ENCODE data around the gene DIS3L2. TPM values are rescaled to one million over a fixed set of nuclear protein-coding genes. Genes with fewer than 3 reads are reported as not detected.
"Not testable (repeated sequence)": the region's sequence is repeated elsewhere in the genome, so short reads cannot be mapped to it uniquely, and the experiment has no call there.

DIS3L2 gene
- total RNA-seq, 1 donor from 2014 or later, result 42.1 TPM

DNA sequence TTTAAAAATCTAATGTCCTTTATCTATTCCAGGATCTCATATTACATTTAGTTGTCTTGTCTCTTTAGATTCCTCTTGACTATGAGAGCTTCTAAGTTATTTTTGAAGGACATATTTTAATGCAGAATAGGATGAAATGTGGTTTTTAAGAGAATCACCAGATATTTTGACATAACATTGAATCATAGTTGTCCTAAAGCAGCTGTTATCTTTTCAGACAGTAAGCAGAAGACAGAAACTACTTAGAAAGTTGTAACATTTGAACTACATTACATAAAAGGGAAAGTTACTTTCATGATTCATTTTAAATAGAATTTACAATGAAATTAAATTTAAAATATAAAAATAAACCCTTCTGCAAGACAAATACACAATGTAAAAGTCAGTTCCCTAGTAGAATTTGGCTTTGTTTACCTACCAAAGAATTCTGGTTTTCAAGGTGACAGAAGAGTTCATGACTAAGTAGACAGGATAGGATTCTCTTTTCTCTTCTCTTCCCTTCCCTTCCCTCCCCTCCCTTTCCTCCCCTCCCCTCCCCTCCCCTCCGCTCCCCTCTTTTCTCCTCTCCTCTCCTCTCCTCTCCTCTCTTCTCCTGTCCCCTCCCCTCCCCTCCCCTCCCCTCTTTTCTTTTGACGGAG is 186.0 kb downstream of the DIS3L2 start:
- TF ChIP-seq, protein P1, sequence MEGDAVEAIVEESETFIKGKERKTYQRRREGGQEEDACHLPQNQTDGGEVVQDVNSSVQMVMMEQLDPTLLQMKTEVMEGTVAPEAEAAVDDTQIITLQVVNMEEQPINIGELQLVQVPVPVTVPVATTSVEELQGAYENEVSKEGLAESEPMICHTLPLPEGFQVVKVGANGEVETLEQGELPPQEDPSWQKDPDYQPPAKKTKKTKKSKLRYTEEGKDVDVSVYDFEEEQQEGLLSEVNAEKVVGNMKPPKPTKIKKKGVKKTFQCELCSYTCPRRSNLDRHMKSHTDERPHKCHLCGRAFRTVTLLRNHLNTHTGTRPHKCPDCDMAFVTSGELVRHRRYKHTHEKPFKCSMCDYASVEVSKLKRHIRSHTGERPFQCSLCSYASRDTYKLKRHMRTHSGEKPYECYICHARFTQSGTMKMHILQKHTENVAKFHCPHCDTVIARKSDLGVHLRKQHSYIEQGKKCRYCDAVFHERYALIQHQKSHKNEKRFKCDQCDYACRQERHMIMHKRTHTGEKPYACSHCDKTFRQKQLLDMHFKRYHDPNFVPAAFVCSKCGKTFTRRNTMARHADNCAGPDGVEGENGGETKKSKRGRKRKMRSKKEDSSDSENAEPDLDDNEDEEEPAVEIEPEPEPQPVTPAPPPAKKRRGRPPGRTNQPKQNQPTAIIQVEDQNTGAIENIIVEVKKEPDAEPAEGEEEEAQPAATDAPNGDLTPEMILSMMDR (IDR thresholded peaks at IDR 0.05; ENCODE audit: partially characterized antibody, unreplicated experiment), result no peak
- H3K36me3 Mint-ChIP-seq (ENCODE audit: unreplicated experiment), result no peaks in the 10 kb centered on the region
- no peak overlapping the region for H3K27ac Mint-ChIP-seq (ENCODE audit: unreplicated experiment)

GRCh38 chr2:232162187-232162586 is 200.7 kb downstream of the DIS3L2 start:
- Mint-ChIP-seq H3K4me1 (ENCODE audit: low read depth, unreplicated experiment) (no peaks in the 10 kb centered on the region), H3K27ac (ENCODE audit: unreplicated experiment) (no peak overlapping the region), H3K9me3 (ENCODE audit: unreplicated experiment) (no peaks in the 10 kb centered on the region), H3K36me3 (ENCODE audit: unreplicated experiment) (no peaks in the 10 kb centered on the region), H3K27me3 (ENCODE audit: unreplicated experiment) (no peaks in the 10 kb centered on the region), H3K4me3 (ENCODE audit: unreplicated experiment) (no peak overlapping the region)
- no peak for DNase-seq
- TF ChIP-seq, protein P1 (IDR thresholded peaks at IDR 0.05; ENCODE audit: partially characterized antibody, unreplicated experiment), result no peak

More for the DNA sequence above, 186.0 kb downstream of the DIS3L2 start:
- H3K4me3 Mint-ChIP-seq (ENCODE audit: unreplicated experiment), result no peak overlapping the region
- no peaks in the 10 kb centered on the region for H3K4me1 Mint-ChIP-seq (ENCODE audit: low read depth, unreplicated experiment)
- DNase-seq, result no peak
- H3K9me3 Mint-ChIP-seq (ENCODE audit: unreplicated experiment), result no peaks in the 10 kb centered on the region
- H3K27me3 Mint-ChIP-seq (ENCODE audit: unreplicated experiment), result no peaks in the 10 kb centered on the region

DNA sequence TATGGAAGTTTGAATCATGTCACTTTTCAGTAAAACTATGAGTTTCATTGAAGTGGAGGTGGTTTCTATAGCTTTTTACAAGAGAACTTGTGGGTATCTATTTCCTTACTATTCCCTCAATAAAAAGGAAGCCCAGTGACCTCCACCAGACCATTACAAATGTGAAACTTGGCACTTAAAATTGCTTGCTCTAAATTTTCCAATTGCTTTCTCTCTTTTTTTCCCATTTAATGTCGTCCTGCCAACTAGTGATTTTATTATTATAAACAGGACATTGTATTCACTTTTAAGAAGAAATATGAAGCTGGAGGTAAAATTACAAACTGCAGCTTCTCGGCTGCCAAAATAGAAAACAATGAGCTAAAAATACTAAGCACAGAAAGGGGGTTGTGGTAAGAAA is 208.9 kb downstream of the DIS3L2 start:
- Mint-ChIP-seq H3K4me3 (ENCODE audit: unreplicated experiment) (no peak overlapping the region), H3K36me3 (ENCODE audit: unreplicated experiment) (peaks cover 4% of the 10 kb centered on the region), H3K9me3 (ENCODE audit: unreplicated experiment) (no peaks in the 10 kb centered on the region), H3K27ac (ENCODE audit: unreplicated experiment) (no peak overlapping the region), H3K27me3 (ENCODE audit: unreplicated experiment) (no peaks in the 10 kb centered on the region), H3K4me1 (ENCODE audit: low read depth, unreplicated experiment) (no peaks in the 10 kb centered on the region)
- TF ChIP-seq, protein P1 (IDR thresholded peaks at IDR 0.05; ENCODE audit: partially characterized antibody, unreplicated experiment), result no peak
- DNase-seq, result no peak

GRCh38 chr2:232174662-232175061 is 213.1 kb downstream of the DIS3L2 start:
- H3K27ac Mint-ChIP-seq (ENCODE audit: unreplicated experiment), result no peak overlapping the region
- no peaks in the 10 kb centered on the region for H3K27me3 Mint-ChIP-seq (ENCODE audit: unreplicated experiment)
- H3K36me3 Mint-ChIP-seq (ENCODE audit: unreplicated experiment), result peaks cover 4% of the 10 kb centered on the region
- H3K9me3 Mint-ChIP-seq (ENCODE audit: unreplicated experiment), result no peaks in the 10 kb centered on the region
- TF ChIP-seq, protein P1 (IDR thresholded peaks at IDR 0.05; ENCODE audit: partially characterized antibody, unreplicated experiment), result no peak
- no peak for DNase-seq
- no peak overlapping the region for H3K4me3 Mint-ChIP-seq (ENCODE audit: unreplicated experiment)
- H3K4me1 Mint-ChIP-seq (ENCODE audit: low read depth, unreplicated experiment), result no peaks in the 10 kb centered on the region

- H3K27me3 Mint-ChIP-seq (ENCODE audit: unreplicated experiment); H3K27ac Mint-ChIP-seq (ENCODE audit: unreplicated experiment); H3K36me3 Mint-ChIP-seq (ENCODE audit: unreplicated experiment); H3K4me1 Mint-ChIP-seq (ENCODE audit: low read depth, unreplicated experiment); DNase-seq; H3K4me3 Mint-ChIP-seq (ENCODE audit: unreplicated experiment); H3K9me3 Mint-ChIP-seq (ENCODE audit: unreplicated experiment): not testable (repeated sequence)
These were observed 215.1 kb downstream of the DIS3L2 start for GRCh38 chr2:232176587-232176986.
